T-cell (primary cell): ENCODE measurements around the gene RPTOR. TPM values are rescaled to one million over a fixed set of nuclear protein-coding genes. Genes with fewer than 3 reads are reported as not detected.
"Not testable (repeated sequence)": the region's sequence is repeated elsewhere in the genome, so short reads cannot be mapped to it uniquely, and the experiment has no call there.

Source experiments
- ATAC-seq, 4 experiments: fragments of 200-7000 bp in 3 of 4; fragments of 150-1000 bp in 1 of 4; cut with Tn5 transposase; replicated peaks in 1 of 4; 1 replicate in 3 of 4; 2 replicates in 1 of 4; pipeline ENCODE4 v1.10.0; 2021; ENCODE audit warnings: moderate library complexity in 3 of 4, mild to moderate bottlenecking in 2 of 4, moderate number of reproducible peaks in 1 of 4
- CTCF ChIA-PET, 2 donors: fragments of 300-600 bp; sonication (Branson Sonifier 250); formaldehyde crosslinking; loops; one replicate each; lab custom pipeline; 2022; ENCODE audit warnings: antibody characterized with exemption in 2 of 2; lab: Charles Lee
- POLR2A ChIA-PET, 2 donors: fragments of 300-600 bp; sonication (Branson Sonifier 250); formaldehyde crosslinking; loops; one replicate each; lab custom pipeline; 2022; ENCODE audit warnings: antibody characterized with exemption in 2 of 2; lab: Charles Lee
- DNase-seq, 35 experiments: peaks; one replicate each; pipeline versions ENCODE4 v3.0.0 to v3.0.0-alpha.2; 2013 to 2023
- H3K27ac ChIP-seq: one replicate; pipeline ENCODE4 v1.5.1; 2013; ENCODE audit warnings: low read length
- H3K27me3 ChIP-seq, 2 experiments: replicated peaks in 1 of 2; 1 replicate in 1 of 2; 2 replicates in 1 of 2; pipeline versions ENCODE4 v1.6.1 to v1.7.0; 2013; ENCODE audit warnings: low read length in 1 of 2, mixed read lengths in 1 of 2; ENCODE audit not compliant: control insufficient read depth in 2 of 2, insufficient read depth in 2 of 2; ENCODE audit errors: extremely low read depth in 1 of 2
- H3K36me3 ChIP-seq, 2 donors: 1 replicate in 1 of 2; 2 replicates in 1 of 2; pipeline versions ENCODE4 v1.6.1 to v1.7.0; 2013; ENCODE audit warnings: low read length in 1 of 2; ENCODE audit not compliant: control insufficient read depth in 2 of 2, insufficient read depth in 1 of 2; ENCODE audit errors: extremely low read depth in 1 of 2
- H3K4me1 ChIP-seq, 2 experiments: 1 replicate in 1 of 2; 2 replicates in 1 of 2; pipeline versions ENCODE4 v1.6.1 to v1.7.0; 2013; ENCODE audit warnings: low read length in 2 of 2, mixed read lengths in 1 of 2; ENCODE audit not compliant: insufficient read depth in 2 of 2, control insufficient read depth in 1 of 2; ENCODE audit errors: extremely low read depth in 1 of 2
- H3K4me3 ChIP-seq, 2 donors: 1 replicate in 1 of 2; 2 replicates in 1 of 2; pipeline versions ENCODE4 v1.5.1 to v1.7.0; 2013; ENCODE audit warnings: mild to moderate bottlenecking in 2 of 2, low read length in 1 of 2, moderate library complexity in 1 of 2; ENCODE audit not compliant: control insufficient read depth in 1 of 2; ENCODE audit errors: extremely low read depth in 1 of 2
- H3K9me3 ChIP-seq: 2 replicates; pipeline ENCODE4 v1.7.0; 2013
- H3K27ac Mint-ChIP-seq, 2 donors: one replicate each; pipeline ENCODE4 v1.8.0; 2020 to 2021; ENCODE audit warnings: mild to moderate bottlenecking in 2 of 2, mixed read lengths in 2 of 2
- H3K27me3 Mint-ChIP-seq, 2 donors: one replicate each; pipeline ENCODE4 v1.8.0; 2021 to 2022; ENCODE audit warnings: mixed read lengths in 2 of 2
- H3K36me3 Mint-ChIP-seq: one replicate; pipeline ENCODE4 v1.8.0; 2021; ENCODE audit warnings: mixed read lengths
- H3K4me1 Mint-ChIP-seq, 3 donors: one replicate each; pipeline ENCODE4 v1.8.0; 2020 to 2022; ENCODE audit warnings: mixed read lengths in 3 of 3, mild to moderate bottlenecking in 1 of 3
- H3K4me3 Mint-ChIP-seq, 3 donors: one replicate each; pipeline ENCODE4 v1.8.0; 2020 to 2022; ENCODE audit warnings: mild to moderate bottlenecking in 3 of 3, mixed read lengths in 3 of 3, moderate library complexity in 3 of 3
- H3K9me3 Mint-ChIP-seq, 3 donors: one replicate each; pipeline ENCODE4 v1.8.0; 2020 to 2022; ENCODE audit warnings: mixed read lengths in 3 of 3
- WGBS: methylation state at CpG from one replicate; pipeline ENCODE4 v1.1.5; 2013; ENCODE audit warnings: missing lambda C conversion rate; ENCODE audit not compliant: insufficient coverage; 5-methylcytosine and 5-hydroxymethylcytosine counted together
- total RNA-seq, 35 experiments: library from RNA in 6 of 35; stranded (reverse) in 6 of 35; fragments of 120-200 nt in 1 of 35; gene quantifications; one replicate each; pipeline versions ENCODE4 v1.2.1 to v1.2.4 and lab custom pipeline; 2013 to 2026

RPTOR gene
- total RNA-seq, 5 donors from 2014 or later (not counting 1 experiment from before 2014, with no cell fraction given) = 59.4 to 76.8 (median 71.4) TPM

DNA sequence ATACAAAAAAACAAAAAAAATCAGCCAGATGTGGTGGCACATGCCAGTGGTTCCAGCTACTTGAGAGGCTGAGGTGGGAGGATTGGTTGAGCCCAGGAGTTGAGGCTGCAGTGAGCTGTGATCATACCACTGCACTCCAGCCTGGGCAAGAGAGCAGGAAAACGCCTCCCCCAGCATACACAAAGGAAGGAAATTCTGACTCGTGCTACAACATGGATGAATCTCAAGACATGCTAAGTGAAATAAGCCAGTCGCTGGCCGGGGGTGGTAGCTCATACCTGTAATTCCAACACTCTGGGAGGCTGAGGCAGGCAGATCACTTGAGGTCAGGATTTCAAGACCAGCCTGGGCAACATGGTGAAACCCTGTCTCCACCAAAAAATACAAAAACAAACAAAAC, 37.5 kb upstream of the RPTOR start:
- H3K4me1 Mint-ChIP-seq, POLR2A ChIA-PET, DNase-seq, H3K4me3 Mint-ChIP-seq, H3K4me1 ChIP-seq, CTCF ChIA-PET, H3K27ac ChIP-seq, H3K9me3 ChIP-seq, H3K36me3 ChIP-seq, H3K36me3 Mint-ChIP-seq, H3K4me3 ChIP-seq, H3K9me3 Mint-ChIP-seq, H3K27ac Mint-ChIP-seq, ATAC-seq: not testable (repeated sequence)
- WGBS = 41% methylated on average over 3 of the region's 4 CpGs
- peaks cover 14 to 17% of the 10 kb centered on the region in 2 donors for H3K27me3 Mint-ChIP-seq
- peaks cover 0 to 66% of the 10 kb centered on the region in 2 experiments for H3K27me3 ChIP-seq

DNA sequence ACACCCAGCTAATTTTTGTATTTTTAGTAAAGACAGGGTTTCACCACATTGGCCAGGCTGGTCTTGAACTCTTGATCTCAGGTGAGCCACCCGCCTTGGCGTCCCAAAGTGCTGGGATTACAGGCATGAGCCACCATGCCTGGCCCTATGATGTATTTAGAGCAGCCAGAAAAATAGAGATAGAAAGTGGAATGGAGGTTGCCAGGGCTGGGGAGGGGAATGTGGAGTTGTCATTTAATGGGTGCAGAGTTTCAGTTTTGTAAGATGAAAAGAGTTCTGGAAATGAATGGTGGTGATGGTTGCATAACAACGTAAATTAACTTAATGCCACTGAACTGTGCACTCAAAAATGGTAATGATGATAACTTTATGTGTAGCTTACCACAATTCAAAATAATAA, 36.7 kb upstream of the RPTOR start:
- 95% methylated on average over 2 of the region's 3 CpGs for WGBS
- Mint-ChIP-seq H3K9me3 (no peaks in the 10 kb centered on the region), H3K27ac (no peak overlapping the region), H3K4me1 (no peaks in the 10 kb centered on the region), H3K4me3 (no peak overlapping the region), H3K27me3 (peaks cover 13 to 14% of the 10 kb centered on the region in 2 donors), H3K36me3 (no peaks in the 10 kb centered on the region)
- DNase-seq (no peak), ATAC-seq (no peak)
- no peaks in the 10 kb centered on the region for H3K4me1 ChIP-seq
- ChIA-PET CTCF (no interaction called here), POLR2A (no interaction called here)
- no peak overlapping the region for H3K27ac ChIP-seq
- H3K27me3 ChIP-seq = peaks cover 0 to 63% of the 10 kb centered on the region in 2 experiments
- no peak overlapping the region for H3K4me3 ChIP-seq
- no peaks in the 10 kb centered on the region for H3K36me3 ChIP-seq
- H3K9me3 ChIP-seq = no peaks in the 10 kb centered on the region

DNA sequence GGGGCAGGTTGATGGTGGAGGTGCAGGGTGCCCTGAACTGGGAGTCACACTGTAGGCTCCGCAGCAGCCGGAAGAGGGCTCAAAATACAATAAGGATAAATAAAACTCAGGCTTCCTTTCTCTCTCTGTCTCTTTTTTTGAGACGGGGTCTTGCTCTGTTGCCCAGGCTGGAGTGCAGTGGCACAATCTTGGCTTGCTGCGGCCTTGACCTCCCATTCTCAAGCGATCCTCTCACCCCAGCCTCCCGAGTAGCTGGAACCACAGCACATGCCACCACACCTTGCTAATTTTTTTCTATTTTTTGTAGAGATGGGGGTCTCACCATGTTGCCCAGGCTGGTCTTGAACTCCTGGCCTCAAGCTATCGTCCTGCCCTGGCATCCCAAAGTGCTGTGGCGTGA, 35.3 kb upstream of the RPTOR start:
- Mint-ChIP-seq H3K36me3 (no peaks in the 10 kb centered on the region), H3K27me3 (peaks cover 8 to 16% of the 10 kb centered on the region in 2 donors), H3K9me3 (no peaks in the 10 kb centered on the region), H3K4me3 (no peak overlapping the region), H3K27ac (no peak overlapping the region), H3K4me1 (no peaks in the 10 kb centered on the region)
- Histone ChIP-seq H3K27me3 (peaks cover 0 to 67% of the 10 kb centered on the region in 2 experiments), H3K27ac (no peak overlapping the region), H3K4me1 (no peaks in the 10 kb centered on the region), H3K36me3 (no peaks in the 10 kb centered on the region), H3K4me3 (no peak overlapping the region), H3K9me3 (no peaks in the 10 kb centered on the region)
- POLR2A ChIA-PET = no interaction called here
- DNase-seq = no peak
- CTCF ChIA-PET = no interaction called here
- WGBS = 83% methylated on average over 2 of the region's 8 CpGs
- ATAC-seq = no peak

DNA sequence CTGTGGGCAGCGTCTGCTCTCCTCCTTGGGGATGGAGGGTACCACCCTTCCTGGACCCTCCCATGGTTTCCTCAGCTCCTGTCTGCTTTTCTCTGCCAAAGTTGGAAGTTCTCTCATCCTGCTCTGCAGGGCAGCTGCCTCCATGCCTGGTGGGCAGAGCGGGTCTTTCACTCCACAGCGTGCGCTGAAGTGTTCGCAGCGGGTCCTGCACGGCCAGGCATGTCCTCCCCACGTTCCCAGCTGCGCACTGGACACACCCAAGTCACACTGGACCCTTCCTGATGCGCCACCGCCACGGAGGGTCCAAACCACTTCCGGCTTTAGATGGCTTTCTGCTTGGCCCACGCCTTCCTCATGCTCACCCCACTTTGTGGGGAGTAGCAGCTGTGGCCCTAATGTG, 34.5 kb upstream of the RPTOR start:
- H3K4me3 Mint-ChIP-seq = no peak overlapping the region
- CTCF ChIA-PET = no interaction called here
- POLR2A ChIA-PET = no interaction called here
- no peaks in the 10 kb centered on the region for H3K9me3 Mint-ChIP-seq
- Histone ChIP-seq H3K27ac (no peak overlapping the region), H3K27me3 (peaks cover 0 to 63% of the 10 kb centered on the region in 2 experiments), H3K4me1 (no peaks in the 10 kb centered on the region), H3K4me3 (no peak overlapping the region), H3K36me3 (no peaks in the 10 kb centered on the region), H3K9me3 (no peaks in the 10 kb centered on the region)
- 60% methylated on average over 14 of the region's 14 CpGs for WGBS
- ATAC-seq = no peak
- no peaks in the 10 kb centered on the region for H3K4me1 Mint-ChIP-seq
- peaks cover 7 to 12% of the 10 kb centered on the region in 2 donors for H3K27me3 Mint-ChIP-seq
- no peak for DNase-seq
- no peaks in the 10 kb centered on the region for H3K36me3 Mint-ChIP-seq
- no peak overlapping the region for H3K27ac Mint-ChIP-seq

DNA sequence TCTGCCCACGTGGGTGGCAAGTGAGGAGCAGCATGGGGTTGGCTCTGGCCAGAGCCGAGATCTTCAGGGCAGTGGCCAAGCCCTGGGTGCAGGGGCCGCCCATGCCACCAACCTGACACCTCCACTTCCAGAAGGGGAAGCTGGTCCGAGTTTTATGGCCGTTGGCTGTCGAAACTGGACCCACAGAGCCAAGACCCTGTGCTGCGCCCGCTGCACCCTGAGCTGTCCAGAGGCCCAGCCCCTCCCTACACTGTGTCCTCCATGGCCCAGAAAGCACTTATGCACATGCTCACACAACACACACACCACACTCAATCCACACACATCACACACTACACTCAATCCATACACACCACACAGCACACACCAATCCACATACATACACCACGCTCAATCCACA, 33.9 kb upstream of the RPTOR start:
- Mint-ChIP-seq H3K9me3 (no peaks in the 10 kb centered on the region), H3K27ac (no peak overlapping the region), H3K27me3 (peaks cover 7 to 14% of the 10 kb centered on the region in 2 donors), H3K4me1 (no peaks in the 10 kb centered on the region), H3K4me3 (no peak overlapping the region), H3K36me3 (no peaks in the 10 kb centered on the region)
- no peak overlapping the region for H3K4me3 ChIP-seq
- no peaks in the 10 kb centered on the region for H3K36me3 ChIP-seq
- H3K27ac ChIP-seq = no peak overlapping the region
- ATAC-seq (no peak), DNase-seq (no peak)
- peaks cover 0 to 58% of the 10 kb centered on the region in 2 experiments for H3K27me3 ChIP-seq
- WGBS = 63% methylated on average over 7 of the region's 9 CpGs
- CTCF ChIA-PET = no interaction called here
- POLR2A ChIA-PET = no interaction called here
- H3K9me3 ChIP-seq = no peaks in the 10 kb centered on the region
- no peaks in the 10 kb centered on the region for H3K4me1 ChIP-seq

DNA sequence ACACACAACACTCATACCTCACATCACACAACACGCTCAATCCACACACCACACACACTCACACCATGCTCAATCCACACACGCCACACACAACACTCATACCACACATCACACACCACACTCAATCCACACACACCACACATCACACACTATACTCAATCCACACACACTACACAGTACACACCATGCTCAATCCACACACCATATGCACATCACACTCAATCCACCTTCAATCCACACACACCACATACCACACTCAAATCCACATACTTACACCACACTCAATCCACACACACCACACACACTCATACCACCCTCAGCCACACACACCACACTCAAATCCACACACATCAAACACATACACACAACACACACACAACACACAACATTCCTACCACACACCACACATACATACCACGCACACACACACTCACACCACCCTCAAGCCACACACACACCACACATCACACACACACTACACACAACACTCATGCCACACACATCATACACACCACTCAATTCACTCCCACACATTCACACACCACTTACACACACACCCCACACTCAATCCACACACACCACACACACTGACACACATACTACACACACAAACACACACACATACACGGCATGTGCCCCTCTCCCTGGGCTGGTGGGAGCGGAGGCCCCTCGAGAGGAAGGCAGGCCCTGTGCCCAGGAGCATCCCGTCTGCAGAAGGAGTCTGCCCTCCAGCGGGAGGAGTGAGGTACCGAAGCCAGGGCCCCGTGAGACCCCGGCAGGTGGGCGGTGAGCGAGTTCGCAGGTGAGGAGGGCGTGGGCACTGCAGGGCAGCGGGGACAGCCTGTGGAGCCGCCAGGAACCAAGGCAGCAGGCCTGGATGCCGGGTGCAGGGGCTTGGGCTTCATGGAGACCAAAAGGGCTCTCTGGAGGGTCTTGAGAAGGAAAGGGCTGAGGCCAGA, 33.1 kb upstream of the RPTOR start:
- Histone ChIP-seq H3K27ac (no peak overlapping the region), H3K36me3 (no peaks in the 10 kb centered on the region), H3K9me3 (no peaks in the 10 kb centered on the region), H3K4me3 (no peak overlapping the region), H3K27me3 (peaks cover 0 to 60% of the 10 kb centered on the region in 2 experiments), H3K4me1 (no peaks in the 10 kb centered on the region)
- H3K27me3 Mint-ChIP-seq = peaks cover 7 to 15% of the 10 kb centered on the region in 2 donors
- POLR2A ChIA-PET = no interaction called here
- H3K27ac Mint-ChIP-seq = no peak overlapping the region
- H3K9me3 Mint-ChIP-seq = no peaks in the 10 kb centered on the region
- DNase-seq (no peak), ATAC-seq (no peak)
- no peaks in the 10 kb centered on the region for H3K36me3 Mint-ChIP-seq
- no peaks in the 10 kb centered on the region for H3K4me1 Mint-ChIP-seq
- WGBS = 57% methylated on average over 12 of the region's 18 CpGs
- CTCF ChIA-PET = no interaction called here
- H3K4me3 Mint-ChIP-seq = no peak overlapping the region
